Measurements from ENCODE around the gene C1QTNF1. TPM values are rescaled to one million over a fixed set of nuclear protein-coding genes. Genes with fewer than 3 reads are reported as not detected.

Gene C1QTNF1
- polyA plus RNA-seq, 1 donor (not counting 4 experiments of a cell fraction or from before 2014, with no cell fraction given), result 6.6 TPM

GRCh38 chr17:79066963-79067362 is 43.0 kb downstream of the C1QTNF1 start:
- FAIRE-seq, result no peak
- H3K79me2 ChIP-seq (ENCODE audit: control insufficient read depth, insufficient read depth, low read length), result no peaks in the 10 kb centered on the region
- H3K9me3 ChIP-seq (ENCODE audit: control insufficient read depth, low read depth, low read length), result no peaks in the 10 kb centered on the region
- H3K9me1 ChIP-seq (ENCODE audit: control insufficient read depth, extremely low read depth, insufficient read depth, low read length), result no peaks in the 10 kb centered on the region
- no peak overlapping the region for H3K27ac ChIP-seq (ENCODE audit: control insufficient read depth, insufficient read depth, low read length)
- H2AFZ ChIP-seq (ENCODE audit: control insufficient read depth, low read length), result no peak overlapping the region
- no peak overlapping the region for H3K4me2 ChIP-seq (ENCODE audit: control insufficient read depth, extremely low read depth, insufficient read depth, low read depth, low read length)
- dilution Hi-C loops (cut with MboI; ENCODE audit: extremely low pct_ligation_motif_present, low sequenced_read_pairs), result no loop called here
- H3K9ac ChIP-seq (ENCODE audit: control insufficient read depth, extremely low read depth, insufficient read depth, low read length), result no peak overlapping the region
- no peak for TF ChIP-seq EZH2 (IDR thresholded peaks at IDR 0.05; ENCODE audit: low read length)
- TF ChIP-seq, protein P1, sequence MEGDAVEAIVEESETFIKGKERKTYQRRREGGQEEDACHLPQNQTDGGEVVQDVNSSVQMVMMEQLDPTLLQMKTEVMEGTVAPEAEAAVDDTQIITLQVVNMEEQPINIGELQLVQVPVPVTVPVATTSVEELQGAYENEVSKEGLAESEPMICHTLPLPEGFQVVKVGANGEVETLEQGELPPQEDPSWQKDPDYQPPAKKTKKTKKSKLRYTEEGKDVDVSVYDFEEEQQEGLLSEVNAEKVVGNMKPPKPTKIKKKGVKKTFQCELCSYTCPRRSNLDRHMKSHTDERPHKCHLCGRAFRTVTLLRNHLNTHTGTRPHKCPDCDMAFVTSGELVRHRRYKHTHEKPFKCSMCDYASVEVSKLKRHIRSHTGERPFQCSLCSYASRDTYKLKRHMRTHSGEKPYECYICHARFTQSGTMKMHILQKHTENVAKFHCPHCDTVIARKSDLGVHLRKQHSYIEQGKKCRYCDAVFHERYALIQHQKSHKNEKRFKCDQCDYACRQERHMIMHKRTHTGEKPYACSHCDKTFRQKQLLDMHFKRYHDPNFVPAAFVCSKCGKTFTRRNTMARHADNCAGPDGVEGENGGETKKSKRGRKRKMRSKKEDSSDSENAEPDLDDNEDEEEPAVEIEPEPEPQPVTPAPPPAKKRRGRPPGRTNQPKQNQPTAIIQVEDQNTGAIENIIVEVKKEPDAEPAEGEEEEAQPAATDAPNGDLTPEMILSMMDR (optimal IDR thresholded peaks at IDR 0.05 in 1 of 3, IDR thresholded peaks at IDR 0.05 in 1 of 3, conservative IDR thresholded peaks at IDR 0.05 in 1 of 3; ENCODE audit: extremely low read depth in 1 of 3, insufficient read depth in 2 of 3, low read length in 3 of 3), result no peak
- no peak for DNase-seq (ENCODE audit: low read depth, low spot score)
- H3K36me3 ChIP-seq (ENCODE audit: control insufficient read depth in 2 of 2, extremely low read depth in 1 of 2, insufficient read depth in 2 of 2, low read length in 2 of 2), result no peaks in the 10 kb centered on the region
- no peaks in the 10 kb centered on the region for H3K27me3 ChIP-seq (ENCODE audit: control insufficient read depth, extremely low read depth, insufficient read depth, low read length)
- H3K4me1 ChIP-seq (ENCODE audit: control insufficient read depth, extremely low read depth, insufficient read depth, low read length), result no peaks in the 10 kb centered on the region
- H4K20me1 ChIP-seq (ENCODE audit: control insufficient read depth, extremely low read depth, insufficient read depth, low read length), result no peaks in the 10 kb centered on the region
- no peak overlapping the region for H3K4me3 ChIP-seq (ENCODE audit: control insufficient read depth in 2 of 3, extremely low read depth in 1 of 3, insufficient read depth in 2 of 3, low read depth in 1 of 3, low read length in 3 of 3)

GRCh38 chr17:79070266-79070880 is 46.4 kb downstream of the C1QTNF1 start:
- no peaks in the 10 kb centered on the region for H3K27me3 ChIP-seq (ENCODE audit: control insufficient read depth, extremely low read depth, insufficient read depth, low read length)
- no peak for TF ChIP-seq EZH2 (IDR thresholded peaks at IDR 0.05; ENCODE audit: low read length)
- TF ChIP-seq, protein P1 (optimal IDR thresholded peaks at IDR 0.05 in 1 of 3, IDR thresholded peaks at IDR 0.05 in 1 of 3, conservative IDR thresholded peaks at IDR 0.05 in 1 of 3; ENCODE audit: extremely low read depth in 1 of 3, insufficient read depth in 2 of 3, low read length in 3 of 3), result no peak
- no peak overlapping the region for H3K27ac ChIP-seq (ENCODE audit: control insufficient read depth, insufficient read depth, low read length)
- H3K9me3 ChIP-seq (ENCODE audit: control insufficient read depth, low read depth, low read length), result no peaks in the 10 kb centered on the region
- H3K9me1 ChIP-seq (ENCODE audit: control insufficient read depth, extremely low read depth, insufficient read depth, low read length), result no peaks in the 10 kb centered on the region
- H3K79me2 ChIP-seq (ENCODE audit: control insufficient read depth, insufficient read depth, low read length), result no peaks in the 10 kb centered on the region
- no peak overlapping the region for H3K9ac ChIP-seq (ENCODE audit: control insufficient read depth, extremely low read depth, insufficient read depth, low read length)
- H2AFZ ChIP-seq (ENCODE audit: control insufficient read depth, low read length), result no peak overlapping the region
- no peak for DNase-seq (ENCODE audit: low read depth, low spot score)
- no peak for FAIRE-seq
- no peaks in the 10 kb centered on the region for H3K4me1 ChIP-seq (ENCODE audit: control insufficient read depth, extremely low read depth, insufficient read depth, low read length)
- H3K4me3 ChIP-seq (ENCODE audit: control insufficient read depth in 2 of 3, extremely low read depth in 1 of 3, insufficient read depth in 2 of 3, low read depth in 1 of 3, low read length in 3 of 3), result no peak overlapping the region
- no peaks in the 10 kb centered on the region for H3K36me3 ChIP-seq (ENCODE audit: control insufficient read depth in 2 of 2, extremely low read depth in 1 of 2, insufficient read depth in 2 of 2, low read length in 2 of 2)
- no peaks in the 10 kb centered on the region for H4K20me1 ChIP-seq (ENCODE audit: control insufficient read depth, extremely low read depth, insufficient read depth, low read length)
- H3K4me2 ChIP-seq (ENCODE audit: control insufficient read depth, extremely low read depth, insufficient read depth, low read depth, low read length), result no peak overlapping the region
- dilution Hi-C loops (cut with MboI; ENCODE audit: extremely low pct_ligation_motif_present, low sequenced_read_pairs), result no loop called here
